T1000 (cell line): ENCODE measurements around the gene FRS3.

Experiments used
- DNase-seq: peaks from one replicate; lab custom pipeline; 2025; ENCODE audit warnings: mixed read lengths; lab: John Stamatoyannopoulos, UW

The FRS3 gene

GRCh38 chr6:41741625-41742490 lies 37.8 kb downstream of the FRS3 start:
- no peak for DNase-seq

GRCh38 chr6:41740366-41741162 lies 39.1 kb downstream of the FRS3 start:
- no peak for DNase-seq

- no peak for DNase-seq
Observed at GRCh38 chr6:41739041-41739440, 40.7 kb downstream of the FRS3 start.

GRCh38 chr6:41737591-41738130 lies 42.0 kb downstream of the FRS3 start:
- no peak for DNase-seq

GRCh38 chr6:41736800-41737555 lies 42.7 kb downstream of the FRS3 start:
- DNase-seq: no peak

- no peak for DNase-seq
Observed at GRCh38 chr6:41736186-41736733, 43.4 kb downstream of the FRS3 start.

GRCh38 chr6:41735427-41736185 lies 44.1 kb downstream of the FRS3 start, which contains the start of gene TFEB:
Gene TFEB (minus strand): TSS chr6:41735608. CDS start chr6:41691213, 44,395 bp downstream.
- peak; percentile 86 for DNase-seq

- peak; percentile 22 for DNase-seq
Observed at GRCh38 chr6:41734666-41735426, 44.9 kb downstream of the FRS3 start.

GRCh38 chr6:41733707-41734665 lies 45.7 kb downstream of the FRS3 start:
- DNase-seq: peak; percentile 58

- no peak for DNase-seq
Observed at GRCh38 chr6:41733360-41733706, 46.4 kb downstream of the FRS3 start.

- no peak for DNase-seq
Observed at GRCh38 chr6:41732591-41733359, 46.9 kb downstream of the FRS3 start.

- no peak for DNase-seq
Observed at GRCh38 chr6:41732149-41732548, 47.6 kb downstream of the FRS3 start.

GRCh38 chr6:41731561-41732086 lies 48.1 kb downstream of the FRS3 start:
- DNase-seq: no peak

- no peak for DNase-seq
Observed at GRCh38 chr6:41730531-41731436, 48.9 kb downstream of the FRS3 start.

- no peak for DNase-seq
Observed at GRCh38 chr6:41729624-41730023, 50.1 kb downstream of the FRS3 start.

- DNase-seq: no peak
Observed at GRCh38 chr6:41728954-41729353, 50.7 kb downstream of the FRS3 start.
